Lung (tissue), 12 donors: Measurements from ENCODE around the gene LTBP1. TPM values are rescaled to one million over a fixed set of nuclear protein-coding genes. Genes with fewer than 3 reads are reported as not detected.
"Not testable (repeated sequence)": the region's sequence is repeated elsewhere in the genome, so short reads cannot be mapped to it uniquely, and the experiment has no call there.

Experiments
- ATAC-seq: fragments of 200-7000 bp; cut with Tn5 transposase; one replicate; pipeline ENCODE4 v1.9.1; 2020; ENCODE audit warnings: moderate number of reproducible peaks; ENCODE audit not compliant: insufficient read depth, low FRiP score
- DNase-seq, 3 donors: peaks; one replicate each; pipeline ENCODE4 v3.0.0-alpha.2; 2013 to 2017
- H3K27ac ChIP-seq, 2 donors: one replicate each; pipeline ENCODE4 v1.5.1; 2013; ENCODE audit warnings: mild to moderate bottlenecking in 2 of 2, moderate library complexity in 2 of 2, control low read depth in 1 of 2, inconsistent platforms in 1 of 2, low read depth in 1 of 2, low read length in 1 of 2
- H3K27me3 ChIP-seq, 3 donors: one replicate each; pipeline ENCODE4 v1.5.1; 2013; ENCODE audit warnings: low read length in 2 of 3; ENCODE audit not compliant: control insufficient read depth in 3 of 3, insufficient read depth in 3 of 3
- H3K36me3 ChIP-seq, 4 donors: one replicate each; pipeline ENCODE4 v1.5.1; 2013; ENCODE audit warnings: low read length in 4 of 4, mild to moderate bottlenecking in 1 of 4, moderate library complexity in 1 of 4; ENCODE audit not compliant: control insufficient read depth in 4 of 4, insufficient read depth in 4 of 4
- H3K4me1 ChIP-seq, 5 donors: one replicate each; pipeline ENCODE4 v1.5.1; 2013; ENCODE audit warnings: low read length in 5 of 5, mild to moderate bottlenecking in 2 of 5, moderate library complexity in 1 of 5; ENCODE audit not compliant: control insufficient read depth in 5 of 5, insufficient read depth in 5 of 5
- H3K4me3 ChIP-seq: one replicate; pipeline ENCODE4 v1.5.1; 2013; ENCODE audit warnings: mild to moderate bottlenecking, control low read depth, moderate library complexity
- H3K9ac ChIP-seq, 2 donors: one replicate each; pipeline ENCODE4 v1.5.1; 2013; ENCODE audit warnings: low read length in 2 of 2, control low read depth in 1 of 2; ENCODE audit not compliant: insufficient read depth in 1 of 2
- H3K9me3 ChIP-seq, 4 donors: one replicate each; pipeline ENCODE4 v1.5.1; 2013; ENCODE audit warnings: low read length in 3 of 4, mild to moderate bottlenecking in 1 of 4, moderate library complexity in 1 of 4; ENCODE audit not compliant: control insufficient read depth in 4 of 4, insufficient read depth in 3 of 4
- CTCF ChIP-seq: IDR thresholded peaks from 2 replicates; pipeline ENCODE4 v1.5.1; 2012; ENCODE audit warnings: mild to moderate bottlenecking; ENCODE audit errors: control extremely low read depth, extremely low read depth
- WGBS, 2 donors: extraction: QIAGEN DNeasy Blood & Tissue Kit; methylation state at CpG; one replicate each; pipeline ENCODE4 v1.1.7; 2013; 5-methylcytosine and 5-hydroxymethylcytosine counted together
- polyA plus RNA-seq, 2 donors: library from polyadenylated mRNA; stranded (reverse); fragments of 200-250 nt; gene quantifications; one replicate each; pipeline ENCODE4 v1.2.1, GENCODE V29; 2013
- total RNA-seq, 2 donors: library from RNA; depleted of rRNA in 1 of 2; stranded (reverse); fragments of >200 nt in 1 of 2; gene quantifications; one replicate each; pipeline ENCODE4 v1.2.1, GENCODE V29; 2014 to 2021
- donor health status: control.
- donor health status: control.
- donor health status: Bipolar disorder and iron deficiency.
- donor health status: healthy.
- donor health status: DM: yes; HTN: yes; CAD: no.

Gene LTBP1
- total and polyA plus RNA-seq, 4 donors, result 8.8 to 57.4 (median 28.6) TPM

- no peaks in the 10 kb centered on the region for H3K27me3 ChIP-seq
- peaks cover 0 to 5% (median 0%) of the 10 kb centered on the region in 5 donors for H3K4me1 ChIP-seq
- no peaks in the 10 kb centered on the region for H3K36me3 ChIP-seq
- DNase-seq (no peak), ATAC-seq (no peak)
- no peak overlapping the region for H3K9ac ChIP-seq
- no peak for TF ChIP-seq CTCF
- 40 to 75% methylated on average over 2 of the region's 2 CpGs for WGBS, 2 donors
- H3K9me3 ChIP-seq, result no peaks in the 10 kb centered on the region
- H3K4me3 ChIP-seq, result no peak overlapping the region
- H3K27ac ChIP-seq, result no peak overlapping the region
Observed at GRCh38 chr2:33047939-33048338, 101.2 kb downstream of the LTBP1 start.

GRCh38 chr2:33051586-33052360 lies 105.0 kb downstream of the LTBP1 start:
- Histone ChIP-seq H3K27ac (no peak overlapping the region), H3K4me1 (peaks cover 0 to 5% (median 0%) of the 10 kb centered on the region in 5 donors), H3K36me3 (no peaks in the 10 kb centered on the region), H3K9ac (no peak overlapping the region), H3K27me3 (no peaks in the 10 kb centered on the region), H3K4me3 (no peak overlapping the region), H3K9me3 (no peaks in the 10 kb centered on the region)
- DNase-seq, result no peak
- no peak for ATAC-seq
- TF ChIP-seq CTCF, result no peak
- 81 to 86% methylated on average over 7 of the region's 7 CpGs for WGBS, 2 donors

- no peaks in the 10 kb centered on the region for H3K9me3 ChIP-seq
- no peaks in the 10 kb centered on the region for H3K27me3 ChIP-seq
- no peak overlapping the region for H3K9ac ChIP-seq
- no peak overlapping the region for H3K4me3 ChIP-seq
- peaks cover 0 to 5% (median 0%) of the 10 kb centered on the region in 5 donors for H3K4me1 ChIP-seq
- H3K36me3 ChIP-seq, result no peaks in the 10 kb centered on the region
- no peak for TF ChIP-seq CTCF
- DNase-seq (no peak), ATAC-seq (no peak)
- WGBS, 2 donors, result 97 to 98% methylated on average over 3 of the region's 3 CpGs
- no peak overlapping the region for H3K27ac ChIP-seq
Observed at GRCh38 chr2:33052361-33052735, 105.6 kb downstream of the LTBP1 start.

- not testable (repeated sequence) for ATAC-seq, H3K36me3 ChIP-seq, H3K9me3 ChIP-seq, H3K9ac ChIP-seq, H3K4me3 ChIP-seq, H3K27ac ChIP-seq, H3K4me1 ChIP-seq, DNase-seq, H3K27me3 ChIP-seq
- WGBS, 2 donors, result 93 to 95% methylated on average over 11 of the region's 11 CpGs
Observed at GRCh38 chr2:33052795-33053194, 106.0 kb downstream of the LTBP1 start.
